ENCODE results near the gene SERPINB12. TPM values are rescaled to one million over a fixed set of nuclear protein-coding genes. Genes with fewer than 3 reads are reported as not detected.
A peak's percentile ranks its signal among the peaks of the same experiment; 100 is the strongest.

The SERPINB12 gene
- total and polyA plus RNA-seq, 10 of the 15 experiments (the other 5 are each of a cell fraction or from before 2014, with no cell fraction given), result not detected

DNA sequence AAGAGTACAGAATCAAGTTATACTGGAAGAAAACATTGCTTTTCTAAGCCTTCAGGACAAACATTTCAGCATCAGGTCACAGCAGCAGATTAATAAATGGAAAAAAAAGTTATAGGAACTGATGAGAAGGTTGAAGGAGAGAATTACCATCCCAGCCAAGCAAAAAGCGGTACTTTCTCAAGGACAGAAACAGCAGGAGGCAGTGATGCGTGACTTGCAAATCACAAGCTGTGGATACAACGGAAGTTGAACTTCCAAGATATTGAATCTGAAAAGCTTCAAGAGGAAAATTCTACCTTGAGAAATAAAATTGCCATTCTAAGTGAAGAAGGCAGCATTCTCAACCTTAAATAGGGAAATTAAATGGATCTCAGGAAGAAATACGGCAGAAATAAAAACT, 18.5 kb upstream of the SERPINB12 start:
- H3K9ac ChIP-seq (ENCODE audit: control insufficient read depth, insufficient read depth, low read length), result no peak overlapping the region
- H3K27ac ChIP-seq (ENCODE audit: control insufficient read depth, insufficient read depth), result no peak overlapping the region
- RAD21 ChIA-PET (ENCODE audit: unreplicated experiment), result no interaction called here
- SMC1A ChIA-PET (ENCODE audit: uncharacterized antibody, unreplicated experiment), result interaction anchor here (2.7 kb wide), 1 partner anchor 12 kb away, joined by 7 read pairs; no protein-coding TSS in a partner anchor
- TF ChIP-seq PAX5 (IDR thresholded peaks at IDR 0.05; ENCODE audit: borderline replicate concordance, low read depth, low read length) (peak; percentile 89), CBX5 (IDR thresholded peaks at IDR 0.05; ENCODE audit: low read depth) (no peak), SUPT20H (IDR thresholded peaks at IDR 0.05; ENCODE audit: borderline replicate concordance, control insufficient read depth, low read depth, low read length) (no peak), RCOR1 (conservative IDR thresholded peaks at IDR 0.05; ENCODE audit: low read depth, low read length) (no peak), RUNX3 (IDR thresholded peaks at IDR 0.05; ENCODE audit: low read length) (no peak), NR2F1 (conservative IDR thresholded peaks at IDR 0.05) (no peak), DPF2 (IDR thresholded peaks at IDR 0.05) (no peak), PAX8 (IDR thresholded peaks at IDR 0.05) (peak; percentile 78; the same call in 1 of the 2 replicates)
- 41% methylated on average over 4 of the region's 4 CpGs for WGBS (ENCODE audit: insufficient coverage, insufficient replicate concordance, low lambda C conversion rate, missing lambda C conversion rate)
- no peaks in the 10 kb centered on the region; the same call in 2 of the 3 replicates for H3K9me3 ChIP-seq (replicated peaks; ENCODE audit: control insufficient read depth, insufficient read depth, low read length)
- in situ Hi-C loops (cut with MboI), result loop anchor here (5.0 to 25.0 kb wide), 3 partner anchors 49 to 464 kb away; no protein-coding TSS in a partner anchor
- no peaks in the 10 kb centered on the region for H4K20me1 ChIP-seq (ENCODE audit: control insufficient read depth, insufficient read depth)
- H3K36me3 ChIP-seq (ENCODE audit: control insufficient read depth in 2 of 2, insufficient read depth in 2 of 2, low read length in 1 of 2), result no peaks in the 10 kb centered on the region
- DNase-seq (ENCODE audit: low read depth, low spot score), result no peak
- H3K79me2 ChIP-seq (ENCODE audit: control insufficient read depth, insufficient read depth, low read length), result no peaks in the 10 kb centered on the region
- no peaks in the 10 kb centered on the region for H3K4me1 ChIP-seq (ENCODE audit: control insufficient read depth, insufficient read depth, low read length)
- intact Hi-C loops (cut with micrococcal nuclease; ENCODE audit: unreplicated experiment), result no loop called here
- ATAC-seq, result no peak
- POLR2A ChIA-PET, result no interaction called here
- H3K4me3 ChIP-seq, result no peak overlapping the region
- no peak overlapping the region for H3K4me2 ChIP-seq (ENCODE audit: control insufficient read depth, insufficient read depth)
- no peak for FAIRE-seq
- no peak overlapping the region for H2AFZ ChIP-seq (ENCODE audit: control insufficient read depth, low read depth, low read length)
- H3K27me3 ChIP-seq (replicated peaks in 1 of 2; ENCODE audit: control insufficient read depth in 2 of 2, insufficient read depth in 2 of 2, low read length in 1 of 2), result no peaks in the 10 kb centered on the region; a peak in 1 of 4 replicates
- CTCF ChIA-PET, result interaction anchor here (0.7 to 4.2 kb wide), 2 partner anchors 55 to 1461 kb away, joined by 3 to 33 read pairs; no protein-coding TSS in a partner anchor
- no TSS peak for BruUV-seq (replicated peaks)

DNA sequence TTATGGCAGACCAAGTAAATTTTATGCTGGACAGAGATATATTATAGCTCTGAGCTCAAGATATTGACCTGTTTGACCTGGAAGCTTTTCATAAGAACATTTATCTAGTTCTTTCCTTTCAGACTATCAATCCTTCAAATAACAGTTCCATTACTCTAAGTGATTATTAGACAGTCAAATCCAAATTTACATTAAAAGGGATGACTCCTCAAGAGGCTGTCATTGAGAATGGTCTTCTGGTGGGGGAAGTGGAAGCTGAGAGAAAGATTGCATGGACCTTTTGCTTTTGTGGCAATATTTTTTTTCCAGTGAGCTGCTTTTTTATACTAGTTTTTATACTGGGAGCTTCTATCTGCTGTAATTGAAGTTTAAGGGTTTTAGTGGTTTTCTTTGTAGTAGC, 14.9 kb upstream of the SERPINB12 start:
- no peak overlapping the region for H2AFZ ChIP-seq (ENCODE audit: control insufficient read depth, low read depth, low read length)
- ChIA-PET RAD21 (ENCODE audit: unreplicated experiment) (interaction anchor here (2.5 kb wide), 1 partner anchor 51 kb away, joined by 11 read pairs; no protein-coding TSS in a partner anchor), CTCF (interaction anchor here (2.2 to 4.2 kb wide), 3 partner anchors 9 to 51 kb away, joined by 13 to 33 read pairs (median 14); no protein-coding TSS in a partner anchor), SMC1A (ENCODE audit: uncharacterized antibody, unreplicated experiment) (interaction anchor here (0.7 to 2.1 kb wide), 5 partner anchors 9 to 64 kb away, joined by 3 to 9 read pairs (median 3); no protein-coding TSS in a partner anchor), POLR2A (no interaction called here)
- no peaks in the 10 kb centered on the region; a peak in 1 of 4 replicates for H3K27me3 ChIP-seq (replicated peaks in 1 of 2; ENCODE audit: control insufficient read depth in 2 of 2, insufficient read depth in 2 of 2, low read length in 1 of 2)
- H3K27ac ChIP-seq (ENCODE audit: control insufficient read depth, insufficient read depth), result no peak overlapping the region
- FAIRE-seq (no peak), ATAC-seq (no peak), DNase-seq (ENCODE audit: low read depth, low spot score) (no peak)
- H3K9ac ChIP-seq (ENCODE audit: control insufficient read depth, insufficient read depth, low read length), result no peak overlapping the region
- no peaks in the 10 kb centered on the region for H3K36me3 ChIP-seq (ENCODE audit: control insufficient read depth in 2 of 2, insufficient read depth in 2 of 2, low read length in 1 of 2)
- H3K4me1 ChIP-seq (ENCODE audit: control insufficient read depth, insufficient read depth, low read length), result no peaks in the 10 kb centered on the region
- intact Hi-C loops (cut with micrococcal nuclease; ENCODE audit: unreplicated experiment) (no loop called here), in situ Hi-C loops (cut with MboI) (loop anchor here (10.0 kb wide), 1 partner anchor 148 kb away; no protein-coding TSS in a partner anchor)
- H3K4me3 ChIP-seq, result no peak overlapping the region
- BruUV-seq (replicated peaks), result no TSS peak
- no peak overlapping the region for H3K4me2 ChIP-seq (ENCODE audit: control insufficient read depth, insufficient read depth)
- H4K20me1 ChIP-seq (ENCODE audit: control insufficient read depth, insufficient read depth), result no peaks in the 10 kb centered on the region
- no peaks in the 10 kb centered on the region; the same call in 2 of the 3 replicates for H3K9me3 ChIP-seq (replicated peaks; ENCODE audit: control insufficient read depth, insufficient read depth, low read length)
- H3K79me2 ChIP-seq (ENCODE audit: control insufficient read depth, insufficient read depth, low read length), result no peaks in the 10 kb centered on the region
- TF ChIP-seq YBX1 (IDR thresholded peaks at IDR 0.05), result no peak
- TF ChIP-seq SP1 (IDR thresholded peaks at IDR 0.05; ENCODE audit: low read depth, low read length), result no peak
- no peak for TF ChIP-seq TBL1XR1 (IDR thresholded peaks at IDR 0.05; ENCODE audit: low read depth, low read length)
- TF ChIP-seq ETV6 (conservative IDR thresholded peaks at IDR 0.05 in 1 of 2, IDR thresholded peaks at IDR 0.05 in 1 of 2; ENCODE audit: borderline replicate concordance in 1 of 2, low read depth in 1 of 2), result no peak
- TF ChIP-seq MTA3 (IDR thresholded peaks at IDR 0.05; ENCODE audit: borderline replicate concordance, low read length), result no peak
- TF ChIP-seq RUNX3 (IDR thresholded peaks at IDR 0.05; ENCODE audit: low read length), result no peak
- TF ChIP-seq CREM (IDR thresholded peaks at IDR 0.05; ENCODE audit: low read depth), result no peak
- TF ChIP-seq, protein P1, sequence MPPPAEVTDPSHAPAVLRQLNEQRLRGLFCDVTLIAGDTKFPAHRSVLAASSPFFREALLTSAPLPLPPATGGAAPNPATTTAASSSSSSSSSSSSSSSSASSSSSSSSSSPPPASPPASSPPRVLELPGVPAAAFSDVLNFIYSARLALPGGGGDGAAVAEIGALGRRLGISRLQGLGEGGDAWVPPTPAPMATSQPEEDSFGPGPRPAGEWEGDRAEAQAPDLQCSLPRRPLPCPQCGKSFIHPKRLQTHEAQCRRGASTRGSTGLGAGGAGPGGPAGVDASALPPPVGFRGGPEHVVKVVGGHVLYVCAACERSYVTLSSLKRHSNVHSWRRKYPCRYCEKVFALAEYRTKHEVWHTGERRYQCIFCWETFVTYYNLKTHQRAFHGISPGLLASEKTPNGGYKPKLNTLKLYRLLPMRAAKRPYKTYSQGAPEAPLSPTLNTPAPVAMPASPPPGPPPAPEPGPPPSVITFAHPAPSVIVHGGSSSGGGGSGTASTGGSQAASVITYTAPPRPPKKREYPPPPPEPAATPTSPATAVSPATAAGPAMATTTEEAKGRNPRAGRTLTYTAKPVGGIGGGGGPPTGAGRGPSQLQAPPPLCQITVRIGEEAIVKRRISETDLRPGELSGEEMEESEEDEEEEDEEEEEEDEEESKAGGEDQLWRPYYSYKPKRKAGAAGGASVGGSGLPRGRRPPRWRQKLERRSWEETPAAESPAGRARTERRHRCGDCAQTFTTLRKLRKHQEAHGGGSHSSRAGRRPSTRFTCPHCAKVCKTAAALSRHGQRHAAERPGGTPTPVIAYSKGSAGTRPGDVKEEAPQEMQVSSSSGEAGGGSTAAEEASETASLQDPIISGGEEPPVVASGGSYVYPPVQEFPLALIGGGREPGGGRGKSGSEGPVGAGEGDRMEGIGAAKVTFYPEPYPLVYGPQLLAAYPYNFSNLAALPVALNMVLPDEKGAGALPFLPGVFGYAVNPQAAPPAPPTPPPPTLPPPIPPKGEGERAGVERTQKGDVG (CRISPR knock-in tag; IDR thresholded peaks at IDR 0.05), result no peak
- no peak for TF ChIP-seq ZNF207 (IDR thresholded peaks at IDR 0.05; ENCODE audit: borderline replicate concordance)
- TF ChIP-seq NRF1 (conservative IDR thresholded peaks at IDR 0.05; ENCODE audit: low read depth, low read length), result no peak

Data from GM12878 (cell line).